Bronchial epithelial cell (primary cell): Measurements from ENCODE around the gene APOO. TPM values are rescaled to one million over a fixed set of nuclear protein-coding genes. Genes with fewer than 3 reads are reported as not detected.

Source experiments
- DNase-seq: peaks from one replicate; pipeline ENCODE4 v3.0.0-alpha.2; 2010; ENCODE audit warnings: low read depth
- FAIRE-seq: peaks from 2 replicates; lab custom pipeline; 2011; peaks lifted over from hg19 to GRCh38; lab: Jason Lieb, UNC
- H3K27me3 ChIP-seq: 2 replicates; pipeline ENCODE4 v1.5.1; 2011; ENCODE audit warnings: low read length; ENCODE audit not compliant: control insufficient read depth, insufficient read depth
- H3K36me3 ChIP-seq: 2 replicates; pipeline ENCODE4 v1.5.1; 2011; ENCODE audit warnings: low read length; ENCODE audit not compliant: control insufficient read depth, insufficient read depth
- H3K4me3 ChIP-seq: 2 replicates; pipeline ENCODE4 v1.5.1; 2011; ENCODE audit warnings: mild to moderate bottlenecking, low read depth, low read length, control low read depth
- CTCF ChIP-seq: IDR thresholded peaks from 2 replicates; pipeline ENCODE4 v1.5.1; 2011; ENCODE audit warnings: mild to moderate bottlenecking, moderate library complexity, low read length, control low read depth, inconsistent platforms; ENCODE audit not compliant: insufficient read depth, severe bottlenecking
- total RNA-seq: library from RNA; depleted of rRNA; stranded (reverse); fragments of >200 nt; gene quantifications from 2 replicates; pipeline ENCODE4 v1.2.1, GENCODE V29; 2014

APOO gene
- total RNA-seq, 1 donor from 2014 or later, result 7.4 TPM

GRCh38 chrX:23885803-23886202, 21.9 kb downstream of the APOO start:
- DNase-seq (no peak), FAIRE-seq (no peak)
- H3K36me3 ChIP-seq, result no peaks in the 10 kb centered on the region
- no peak overlapping the region for H3K4me3 ChIP-seq
- H3K27me3 ChIP-seq, result no peaks in the 10 kb centered on the region
- TF ChIP-seq CTCF, result no peak

- DNase-seq (peak; percentile 23), FAIRE-seq (no peak)
- Histone ChIP-seq H3K36me3 (no peaks in the 10 kb centered on the region), H3K4me3 (no peak overlapping the region), H3K27me3 (no peaks in the 10 kb centered on the region)
- TF ChIP-seq CTCF, result no peak
Measured at GRCh38 chrX:23884427-23885024, 23.2 kb downstream of the APOO start.

GRCh38 chrX:23883737-23884354, 23.9 kb downstream of the APOO start:
- H3K4me3 ChIP-seq, result no peak overlapping the region
- FAIRE-seq (peak; percentile 18), DNase-seq (peak; percentile 79)
- H3K27me3 ChIP-seq, result no peaks in the 10 kb centered on the region
- no peaks in the 10 kb centered on the region for H3K36me3 ChIP-seq
- TF ChIP-seq CTCF, result no peak

GRCh38 chrX:23879380-23880090, 28.2 kb downstream of the APOO start:
- H3K27me3 ChIP-seq, result no peaks in the 10 kb centered on the region
- no peak for FAIRE-seq
- no peak for TF ChIP-seq CTCF
- H3K4me3 ChIP-seq, result no peak overlapping the region
- DNase-seq, result no peak
- no peaks in the 10 kb centered on the region for H3K36me3 ChIP-seq

DNA sequence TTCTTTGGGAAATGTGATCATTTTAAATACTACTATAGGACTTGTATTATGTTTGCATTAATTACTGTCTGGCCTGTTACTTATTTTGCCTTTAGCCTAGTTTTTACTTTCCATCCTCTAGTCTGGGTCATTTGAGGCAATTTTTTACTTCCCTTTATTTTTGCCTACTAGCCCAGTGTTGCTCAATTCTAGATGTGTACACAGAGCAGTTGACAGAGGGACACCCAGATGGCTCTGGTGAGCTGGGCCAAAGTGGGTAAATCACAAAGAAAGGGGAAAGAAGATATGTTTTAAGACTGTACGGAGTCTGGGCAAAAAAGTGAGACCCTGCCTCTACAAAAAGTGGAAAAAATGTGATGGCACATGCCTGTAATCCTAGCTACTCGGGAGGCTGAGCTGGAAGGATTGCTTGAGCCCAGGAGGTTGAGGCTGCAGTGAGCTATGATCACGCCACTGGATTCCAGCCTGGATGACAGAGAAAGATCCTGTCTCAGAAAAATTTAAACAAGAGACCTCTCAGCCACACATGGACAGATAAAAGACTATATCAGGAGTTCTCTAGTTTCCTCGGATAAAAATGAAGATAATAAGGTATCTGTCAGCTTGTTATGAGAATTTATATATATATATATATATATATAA, 35.7 kb downstream of the APOO start:
- no peak for TF ChIP-seq CTCF
- Histone ChIP-seq H3K27me3 (no peaks in the 10 kb centered on the region), H3K4me3 (no peak overlapping the region), H3K36me3 (no peaks in the 10 kb centered on the region)
- no peak for FAIRE-seq
- no peak for DNase-seq
